NCI-H446 (cell line): ENCODE data around the gene C10orf95.

Experiments used
- DNase-seq, 2 experiments: peaks; one replicate each; lab custom pipeline; 2025; lab: John Stamatoyannopoulos, UW

The C10orf95 gene

GRCh38 chr10:102416283-102416682 is 35.1 kb downstream of the C10orf95 start:
- no peak for DNase-seq

GRCh38 chr10:102414749-102415148 is 36.6 kb downstream of the C10orf95 start:
- no peak for DNase-seq

GRCh38 chr10:102413806-102414561 is 37.4 kb downstream of the C10orf95 start:
- DNase-seq, result no peak

GRCh38 chr10:102413053-102413705 is 38.2 kb downstream of the C10orf95 start:
- no peak for DNase-seq

GRCh38 chr10:102412293-102412692 is 39.0 kb downstream of the C10orf95 start:
- no peak for DNase-seq

GRCh38 chr10:102411341-102412255 is 39.7 kb downstream of the C10orf95 start:
- no peak for DNase-seq

- no peak for DNase-seq
These were observed 40.8 kb downstream of the C10orf95 start for GRCh38 chr10:102410429-102411073.

GRCh38 chr10:102409604-102410428 is 41.5 kb downstream of the C10orf95 start:
- DNase-seq, result no peak

GRCh38 chr10:102408728-102409603 is 42.4 kb downstream of the C10orf95 start:
- no peak for DNase-seq

GRCh38 chr10:102408131-102408727 is 43.1 kb downstream of the C10orf95 start:
- DNase-seq, result no peak

GRCh38 chr10:102407425-102408130 is 43.8 kb downstream of the C10orf95 start:
- DNase-seq, result no peak

GRCh38 chr10:102406815-102407214 is 44.5 kb downstream of the C10orf95 start:
- no peak for DNase-seq

GRCh38 chr10:102405632-102406031 is 45.7 kb downstream of the C10orf95 start:
- DNase-seq, result no peak

GRCh38 chr10:102405108-102405571 is 46.2 kb downstream of the C10orf95 start:
- no peak for DNase-seq

GRCh38 chr10:102404361-102405107 is 46.8 kb downstream of the C10orf95 start:
- no peak for DNase-seq

- DNase-seq, result no peak
These were observed 48.2 kb downstream of the C10orf95 start for GRCh38 chr10:102403115-102403514.

GRCh38 chr10:102402512-102402896 is 48.8 kb downstream of the C10orf95 start:
- DNase-seq, result no peak
